NCI-H345 (cell line): ENCODE results near the gene CASKIN1.

ENCODE experiments used
- DNase-seq: peaks from one replicate; lab custom pipeline; 2025; lab: John Stamatoyannopoulos, UW

CASKIN1 gene

DNA sequence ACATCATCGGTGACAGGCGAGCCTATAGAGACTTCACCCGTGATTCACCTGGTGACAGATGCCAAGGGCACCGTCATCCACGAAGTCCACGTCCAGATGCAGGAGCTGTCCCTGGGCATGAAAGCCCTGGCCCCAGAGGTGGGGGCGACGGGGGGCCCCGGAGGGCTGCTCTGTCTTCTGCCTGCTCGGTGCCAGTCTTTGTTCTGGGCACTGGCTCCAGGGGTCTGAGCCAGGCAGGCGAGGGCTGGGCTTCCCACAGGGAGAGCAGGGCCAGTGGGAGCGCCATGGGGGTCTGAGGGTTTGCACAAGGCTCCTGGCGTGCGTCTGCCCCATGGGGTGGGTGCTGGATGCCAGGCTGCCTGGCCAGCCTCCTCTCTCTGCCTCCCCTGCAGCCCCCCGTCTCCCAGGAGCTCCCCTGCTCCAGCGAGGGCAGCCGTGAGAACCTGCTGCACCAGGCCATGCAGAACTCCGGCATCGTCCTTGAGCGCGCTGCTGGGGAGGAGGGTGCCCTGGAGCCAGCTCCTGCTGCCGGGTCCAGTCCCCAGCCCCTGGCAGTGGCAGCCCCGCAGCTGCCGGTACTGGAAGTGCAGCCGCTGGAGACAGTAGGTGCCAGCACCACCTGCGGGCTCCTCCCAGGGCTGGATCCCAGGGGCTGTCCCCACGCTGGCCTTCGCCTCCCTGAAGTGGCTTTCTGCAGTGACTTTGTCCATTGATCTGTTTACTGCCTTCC is 36.8 kb upstream of the CASKIN1 start:
- DNase-seq: no peak

DNA sequence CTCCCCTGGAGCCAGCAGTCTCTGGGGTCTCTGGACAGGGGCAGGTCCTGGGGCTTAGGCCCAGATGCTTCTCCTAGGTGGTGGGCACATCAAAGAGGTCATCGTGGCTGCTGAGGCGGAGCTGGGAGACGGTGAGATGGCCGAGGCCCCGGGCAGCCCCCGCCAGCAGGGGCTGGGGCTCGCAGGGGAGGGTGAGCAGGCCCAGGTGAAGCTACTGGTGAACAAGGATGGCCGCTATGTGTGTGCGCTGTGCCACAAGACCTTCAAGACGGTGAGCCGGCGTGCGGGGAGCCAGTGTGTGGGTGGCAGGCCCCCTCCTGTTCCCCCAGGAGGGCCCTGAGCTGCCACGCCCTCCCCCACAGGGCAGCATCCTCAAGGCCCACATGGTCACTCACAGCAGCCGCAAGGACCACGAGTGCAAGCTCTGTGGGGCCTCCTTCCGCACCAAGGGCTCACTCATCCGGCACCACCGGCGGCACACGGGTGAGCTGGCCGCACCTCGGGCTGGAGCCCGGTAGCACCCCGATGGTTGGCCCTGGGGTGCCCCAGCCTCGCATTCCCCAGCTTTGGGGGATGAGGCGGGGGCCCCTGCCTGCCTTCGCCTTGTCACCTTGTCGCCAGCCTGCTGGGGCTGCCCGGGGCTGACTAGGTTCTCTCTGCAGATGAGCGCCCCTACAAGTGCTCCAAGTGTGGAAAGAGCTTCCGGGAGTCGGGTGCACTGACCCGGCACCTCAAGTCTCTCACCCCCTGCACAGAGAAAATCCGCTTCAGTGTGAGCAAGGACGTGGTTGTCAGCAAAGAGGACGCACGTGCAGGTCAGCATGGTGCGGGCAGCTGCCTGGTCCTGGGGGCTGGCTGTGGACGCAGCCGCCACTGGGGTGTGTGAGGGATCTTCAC is 35.9 kb upstream of the CASKIN1 start:
- DNase-seq: no peak

DNA sequence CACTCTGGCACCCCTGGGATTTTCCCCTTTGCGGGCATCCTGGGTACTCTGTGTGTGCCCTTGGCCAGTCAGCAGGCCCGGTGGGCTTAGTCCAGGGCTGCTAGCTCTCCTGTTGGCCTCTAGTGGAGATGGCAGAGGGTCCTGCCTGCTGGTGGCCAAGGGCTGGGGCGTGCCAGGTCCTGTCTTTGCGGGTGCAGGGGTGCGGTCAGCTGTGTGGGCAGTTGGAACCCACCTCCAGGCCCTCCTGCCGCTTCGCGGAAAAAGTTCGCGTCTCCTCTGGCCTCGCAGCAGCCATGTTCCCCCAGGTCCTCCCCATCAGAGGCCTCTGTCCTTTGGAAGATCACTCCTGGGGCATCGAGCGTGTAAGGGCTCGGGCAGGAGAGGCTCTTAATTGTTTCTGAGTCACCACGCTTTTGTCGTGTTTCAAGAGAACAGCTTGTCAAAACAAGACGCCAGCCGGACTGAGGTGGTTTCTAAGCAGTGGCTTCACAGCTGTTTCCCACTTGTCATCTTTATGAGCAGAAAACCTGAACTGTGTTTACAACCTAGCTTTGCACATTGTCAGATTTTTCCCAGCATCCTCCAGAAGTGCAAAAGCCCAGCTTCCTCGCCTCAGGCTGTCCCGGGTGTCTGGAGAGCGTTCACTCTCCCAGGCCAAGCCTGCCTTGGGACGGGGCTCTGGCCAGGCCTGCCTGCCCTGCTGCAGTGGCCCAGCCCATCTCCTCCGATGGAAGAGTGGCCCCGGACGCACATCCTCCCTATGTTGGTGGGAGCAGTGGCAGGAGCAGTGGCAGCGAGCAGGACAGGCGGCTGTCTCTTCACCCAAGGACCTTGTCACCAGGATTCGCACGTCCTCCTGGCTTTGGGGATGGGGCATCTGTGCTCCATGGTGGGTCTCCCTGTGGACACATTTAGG is 34.9 kb upstream of the CASKIN1 start:
- no peak for DNase-seq

DNA sequence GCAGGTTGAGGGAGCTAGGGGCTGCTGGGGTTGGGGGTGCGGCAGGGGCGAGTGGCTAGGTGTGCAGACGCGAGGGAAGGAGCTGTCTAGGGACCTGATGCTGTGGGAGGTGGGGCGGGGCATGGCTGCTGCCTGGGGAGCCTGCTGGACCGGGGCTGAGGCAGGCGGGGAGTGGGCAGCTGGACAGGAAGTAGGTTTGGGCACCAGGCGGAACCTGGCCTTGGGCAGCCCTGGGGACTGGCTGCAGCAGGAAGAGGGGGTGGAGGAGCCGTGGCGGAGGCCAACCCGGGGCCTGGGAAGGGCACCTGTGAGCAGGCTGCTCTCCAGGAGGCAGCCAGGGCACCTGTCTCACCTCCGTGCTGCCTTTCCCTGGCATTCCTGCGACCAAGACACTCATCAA is 34.0 kb upstream of the CASKIN1 start:
- DNase-seq: no peak

DNA sequence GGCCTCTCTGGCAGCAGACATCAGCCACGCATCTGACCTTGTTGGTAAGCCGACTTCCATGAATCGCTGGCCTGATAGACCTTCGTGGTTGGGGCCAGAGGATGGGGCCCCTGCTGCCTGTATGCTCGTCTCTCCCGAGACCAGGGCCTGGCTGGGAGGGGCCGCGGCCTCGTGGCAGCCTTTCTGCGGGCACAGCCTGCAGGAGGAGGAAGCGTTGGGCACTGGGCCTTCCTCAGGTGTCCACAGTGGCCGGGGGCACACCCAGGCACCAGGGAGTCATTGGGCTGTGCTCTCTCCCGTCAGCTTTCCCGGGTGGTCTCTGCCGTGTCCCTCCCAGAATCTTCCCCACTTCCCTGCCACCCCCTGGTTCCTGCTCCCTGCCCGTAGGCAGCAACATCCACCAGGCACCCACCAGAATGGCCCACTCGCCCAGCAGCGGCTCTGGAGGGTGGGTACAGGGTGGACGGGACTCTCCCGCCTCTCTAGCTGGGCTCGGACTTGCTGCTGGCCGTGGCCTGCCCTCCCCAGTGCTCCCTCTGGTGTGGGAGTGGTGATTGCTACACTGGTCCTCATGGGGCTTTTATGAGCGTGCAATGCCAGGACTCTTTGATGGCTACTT is 33.3 kb upstream of the CASKIN1 start:
- no peak for DNase-seq

DNA sequence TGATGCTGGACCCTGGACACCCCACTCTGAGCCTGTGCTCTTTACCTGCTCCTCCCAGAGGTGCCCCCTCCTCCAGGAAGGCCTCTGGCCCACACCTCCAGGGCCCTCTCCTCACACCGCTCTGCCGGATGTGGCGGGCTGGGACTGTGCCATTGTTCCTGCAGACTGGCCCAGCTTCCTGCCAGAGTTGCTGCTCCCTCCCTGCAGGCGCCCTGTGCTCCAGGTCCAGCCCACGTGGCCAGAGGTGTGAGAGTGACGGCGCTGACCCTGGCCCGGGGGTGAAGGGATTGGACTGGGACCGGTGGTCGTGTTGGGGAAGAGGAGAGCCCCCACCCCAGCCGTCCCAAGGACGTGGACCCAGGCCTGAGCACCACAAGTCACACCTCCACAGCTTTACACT is 32.7 kb upstream of the CASKIN1 start:
- no peak for DNase-seq

DNA sequence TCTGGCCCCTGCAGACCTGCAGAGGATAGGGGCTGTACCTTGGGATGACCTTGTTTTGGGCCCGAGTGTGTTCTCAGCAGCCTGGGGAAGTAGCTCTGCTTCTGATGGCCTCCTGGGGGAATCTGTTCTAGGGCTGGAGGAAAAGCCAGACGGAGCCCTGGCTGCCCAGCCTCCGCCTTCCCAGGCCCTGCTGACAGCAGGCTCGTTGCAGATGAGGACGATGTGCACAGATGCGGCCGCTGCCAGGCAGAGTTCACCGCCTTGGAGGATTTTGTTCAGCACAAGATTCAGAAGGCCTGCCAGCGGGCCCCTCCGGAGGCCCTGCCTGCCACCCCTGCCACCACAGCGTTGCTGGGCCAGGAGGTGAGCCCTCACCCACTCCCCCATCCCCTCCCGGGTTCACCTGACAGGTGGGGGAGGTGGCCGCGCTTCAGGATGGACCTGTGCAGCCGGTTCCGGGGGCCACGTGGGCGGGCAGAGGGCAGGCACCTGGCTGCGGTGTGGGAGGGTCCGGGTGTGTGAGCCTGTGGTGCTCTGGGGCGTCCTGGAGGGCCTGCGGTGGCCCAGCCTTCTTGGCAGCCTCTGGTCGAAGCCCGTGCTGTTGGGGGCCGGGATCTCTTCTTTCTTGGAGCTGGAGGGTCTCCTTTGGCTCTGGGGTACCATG is 31.9 kb upstream of the CASKIN1 start:
- no peak for DNase-seq

DNA sequence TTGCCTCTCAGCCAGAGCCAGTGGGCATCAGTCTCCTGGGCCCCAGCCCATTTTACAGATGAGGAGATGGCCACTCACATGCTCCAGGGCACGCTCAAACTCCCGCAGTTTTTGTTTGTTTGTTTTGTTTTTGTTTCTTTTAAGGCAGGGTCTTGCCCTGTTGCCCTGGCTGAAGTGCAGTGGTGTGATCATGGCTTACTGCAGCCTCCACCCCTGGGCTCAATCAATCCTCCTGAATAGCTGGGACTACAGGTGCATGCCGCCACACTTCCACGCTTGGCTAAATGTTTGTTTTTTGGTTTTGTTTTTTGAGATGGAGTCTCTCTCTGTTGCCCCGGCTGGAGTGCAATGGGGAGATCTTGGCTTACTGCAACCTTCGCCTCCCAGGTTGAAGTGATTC is 30.5 kb upstream of the CASKIN1 start:
- no peak for DNase-seq

DNA sequence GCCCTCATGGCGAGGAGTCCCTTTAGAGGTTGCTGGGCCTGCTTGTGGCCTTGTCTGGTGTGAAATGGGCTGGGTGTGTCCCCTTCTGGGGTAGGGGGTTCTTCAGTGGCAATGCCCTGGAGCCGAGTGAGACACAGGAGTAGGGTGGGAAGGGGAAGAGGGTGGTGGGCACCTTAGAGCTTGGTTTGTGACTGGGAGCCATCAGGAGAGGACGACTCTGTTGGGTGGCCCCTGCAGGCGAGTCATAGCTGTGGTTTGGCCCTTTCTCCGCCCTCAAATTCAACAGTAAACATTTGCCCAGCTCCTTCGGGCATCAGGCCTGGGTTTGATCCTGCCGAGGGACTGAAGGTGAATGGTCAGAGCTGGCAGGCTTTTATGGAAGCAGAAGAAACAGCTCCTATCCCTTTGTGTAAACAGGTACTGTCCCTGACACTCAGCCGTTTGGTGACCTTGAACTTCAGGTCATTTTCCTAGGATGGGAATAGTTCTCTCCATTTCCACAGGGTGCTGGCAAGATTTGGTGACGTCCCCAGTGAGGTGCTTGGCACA is 29.9 kb upstream of the CASKIN1 start:
- no peak for DNase-seq

DNA sequence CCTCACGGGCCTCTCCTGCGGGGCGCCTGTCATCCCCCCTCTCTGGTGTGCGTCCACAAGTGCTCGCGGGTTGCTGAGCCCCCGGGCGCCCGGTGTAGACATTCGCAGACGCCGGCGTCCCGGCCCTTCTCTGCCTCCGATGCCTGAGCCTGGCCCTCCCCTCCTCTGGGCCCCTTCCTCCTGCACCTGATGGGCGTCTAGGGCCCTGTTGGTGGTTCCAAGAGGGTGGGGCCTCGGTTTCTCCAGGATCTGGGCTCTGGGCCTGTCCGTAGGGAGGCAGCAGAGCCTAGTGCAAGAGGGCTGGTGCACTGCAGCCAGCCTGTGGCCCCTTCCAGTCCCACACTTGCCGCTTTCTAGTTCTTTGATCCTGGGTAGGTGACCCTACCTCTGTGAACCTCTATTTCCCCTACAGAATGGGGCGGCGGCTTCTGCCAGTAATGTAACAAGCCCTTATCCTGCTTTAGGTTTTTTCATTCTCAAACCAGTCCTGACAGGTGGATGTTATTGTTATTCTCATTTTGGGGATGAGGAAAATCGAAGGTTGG is 27.6 kb upstream of the CASKIN1 start:
- DNase-seq: peak; percentile 42

DNA sequence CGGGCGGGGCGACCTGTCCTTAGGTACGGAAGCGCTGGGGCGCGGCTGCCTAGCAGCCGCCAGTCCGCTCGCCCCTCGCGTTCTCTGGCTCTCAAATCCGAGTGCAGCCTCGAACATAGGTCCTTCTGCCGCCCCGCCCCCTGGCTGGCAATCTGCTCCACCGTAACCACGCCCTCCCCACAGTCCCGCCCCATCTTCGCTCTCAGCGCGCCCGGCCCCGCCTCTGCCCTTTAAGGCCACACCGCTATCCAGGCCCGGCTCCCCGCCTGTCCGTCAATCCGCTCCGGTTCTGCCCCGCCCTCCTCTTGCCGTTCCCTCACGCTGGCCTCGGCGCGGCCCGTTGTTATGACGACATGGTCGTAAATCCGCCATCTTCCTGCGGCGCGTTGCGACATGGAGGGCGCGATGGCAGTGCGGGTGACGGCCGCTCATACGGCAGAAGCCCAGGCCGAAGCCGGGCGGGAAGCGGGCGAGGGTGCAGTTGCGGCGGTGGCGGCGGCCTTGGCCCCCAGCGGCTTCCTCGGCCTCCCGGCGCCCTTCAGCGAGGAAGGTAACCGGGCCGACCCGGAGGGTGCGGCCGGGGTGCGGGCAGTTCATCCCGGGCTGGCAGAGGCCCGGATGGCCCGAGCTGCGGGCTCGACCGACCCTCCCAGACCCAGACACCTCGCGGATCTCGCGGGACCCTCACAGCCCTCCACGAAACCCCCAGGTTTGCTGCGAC is 27.0 kb upstream of the CASKIN1 start, which contains the start of gene E4F1:
E4F1 (plus strand) TSS at position 371 of the 721 bp plus-strand sequence; CDS start at position 394, 23 bp downstream.
- peak; percentile 99 for DNase-seq

DNA sequence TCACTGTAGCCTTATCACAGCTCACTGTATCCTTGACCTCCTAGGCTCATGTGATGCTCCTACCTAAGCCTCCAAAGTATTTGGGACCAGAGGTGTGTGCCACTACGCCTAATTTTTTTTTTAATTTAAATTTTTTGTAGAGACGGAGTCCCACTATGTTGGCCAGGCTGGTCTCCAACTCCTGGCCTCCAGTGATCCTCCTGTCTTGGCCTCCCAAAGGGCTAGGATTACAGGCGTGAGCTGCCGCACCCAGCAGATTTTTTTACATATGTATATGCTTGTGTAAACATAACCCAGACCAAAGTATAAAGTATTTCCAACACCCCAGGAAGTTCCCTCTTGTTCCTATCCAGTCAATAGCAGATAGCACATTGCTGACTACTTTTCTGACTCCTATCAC is 19.9 kb upstream of the CASKIN1 start:
- no peak for DNase-seq

DNA sequence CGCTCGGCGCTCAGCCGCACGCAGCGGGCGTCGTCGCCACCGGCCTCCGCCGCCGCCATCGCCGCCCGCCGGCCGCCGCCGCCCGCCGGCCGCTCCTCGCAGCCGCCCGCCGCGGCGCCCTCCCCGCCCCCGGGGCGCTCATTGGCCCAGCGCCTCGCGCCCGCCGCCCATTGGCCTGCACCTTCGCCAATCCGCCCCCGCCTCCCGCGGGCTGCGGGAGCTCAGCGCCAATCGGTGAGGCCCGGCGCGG is 18.2 kb upstream of the CASKIN1 start, which contains the start of gene PGP:
PGP (minus strand) TSS at position 122 of the 250 bp plus-strand sequence; CDS start at position 59, 63 bp downstream.
- no peak for DNase-seq

DNA sequence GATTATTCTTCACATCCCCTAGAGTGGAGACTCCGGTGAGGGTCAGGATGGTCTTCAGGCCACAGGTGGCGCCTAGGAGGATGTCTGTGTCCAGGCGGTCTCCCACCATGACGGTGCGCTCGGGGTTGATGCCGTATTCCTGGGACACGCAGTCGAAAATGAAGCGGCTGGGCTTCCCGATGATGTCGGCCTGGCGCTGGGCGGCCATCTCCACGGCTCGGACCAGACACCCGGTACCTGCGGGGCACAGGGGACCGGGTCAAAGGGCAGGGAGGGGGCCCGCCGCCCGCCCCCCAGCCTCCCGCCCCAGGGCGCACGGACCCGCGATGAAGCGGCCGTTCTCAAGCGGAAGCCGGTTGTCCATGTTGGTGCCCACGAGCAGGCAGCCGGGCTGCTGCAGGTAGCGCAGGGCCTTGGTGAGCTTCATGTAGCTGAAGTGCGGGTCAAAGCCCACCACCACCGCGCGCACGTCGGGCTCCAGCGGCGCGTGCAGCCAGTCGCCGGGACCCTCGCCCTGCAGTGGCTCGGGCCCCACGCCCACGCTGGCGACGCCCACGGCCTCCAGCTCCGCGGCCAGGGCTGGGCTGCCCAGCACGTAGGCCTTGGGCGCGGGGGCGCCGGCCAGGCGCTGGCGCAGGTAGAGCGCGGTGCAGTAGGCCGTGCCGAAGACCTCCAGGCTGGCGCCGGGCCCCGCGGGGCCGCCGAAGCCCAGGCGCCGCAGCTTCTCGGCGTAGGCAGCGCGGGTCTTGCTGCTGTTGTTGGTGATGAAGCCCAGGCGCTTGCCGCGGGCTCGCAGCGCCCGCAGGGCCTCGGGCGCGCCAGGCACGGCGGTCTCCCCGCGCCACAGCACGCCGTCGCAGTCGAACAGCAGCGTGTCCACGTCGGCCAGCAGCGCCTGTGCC is 17.7 kb upstream of the CASKIN1 start:
- DNase-seq: no peak

DNA sequence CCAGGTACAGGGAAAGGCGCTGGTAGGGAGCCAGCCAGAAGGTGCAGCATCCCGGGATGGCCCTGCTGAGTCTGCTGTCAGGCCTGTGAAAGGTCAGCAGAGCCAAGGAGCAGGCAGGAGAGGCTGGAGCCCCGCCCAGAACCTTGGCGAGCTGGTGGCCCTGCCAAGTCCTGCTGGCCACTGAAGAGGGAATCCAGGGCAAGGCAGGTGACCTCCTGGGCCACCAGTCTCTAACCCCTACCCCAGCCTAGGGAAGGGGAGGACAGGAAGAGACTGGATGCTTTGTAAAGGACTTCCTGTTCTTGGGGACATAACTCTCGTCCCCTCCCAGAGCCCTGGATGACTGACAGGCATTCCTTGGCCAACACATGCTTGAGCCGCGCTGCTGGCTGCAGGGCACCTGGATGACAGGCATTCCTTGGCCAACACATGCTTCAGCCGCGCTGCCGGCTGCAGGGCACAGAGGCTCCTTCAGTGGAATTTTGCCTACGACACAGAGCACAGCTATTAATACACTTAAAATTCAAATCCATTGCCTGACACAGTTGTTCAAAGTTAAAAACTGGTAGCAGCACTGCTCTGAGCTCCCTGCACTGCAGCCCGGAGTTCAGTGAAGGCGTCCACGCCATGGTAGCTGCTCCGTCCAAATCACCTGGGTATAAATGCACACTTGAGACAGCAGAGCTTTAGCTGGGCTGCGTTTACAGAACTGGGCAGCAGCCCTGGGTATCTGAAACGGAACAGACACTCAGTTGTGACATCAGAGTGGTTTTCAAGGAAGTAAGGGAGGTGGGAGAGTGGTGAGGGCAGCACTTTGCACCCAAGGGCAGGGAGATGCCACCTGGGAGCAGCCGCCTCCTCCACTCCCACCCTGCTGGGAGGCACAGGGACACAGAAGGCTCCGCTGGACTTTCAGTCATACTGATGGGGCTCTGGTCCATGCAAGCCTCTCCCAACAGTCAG is 16.2 kb upstream of the CASKIN1 start:
- no peak for DNase-seq

DNA sequence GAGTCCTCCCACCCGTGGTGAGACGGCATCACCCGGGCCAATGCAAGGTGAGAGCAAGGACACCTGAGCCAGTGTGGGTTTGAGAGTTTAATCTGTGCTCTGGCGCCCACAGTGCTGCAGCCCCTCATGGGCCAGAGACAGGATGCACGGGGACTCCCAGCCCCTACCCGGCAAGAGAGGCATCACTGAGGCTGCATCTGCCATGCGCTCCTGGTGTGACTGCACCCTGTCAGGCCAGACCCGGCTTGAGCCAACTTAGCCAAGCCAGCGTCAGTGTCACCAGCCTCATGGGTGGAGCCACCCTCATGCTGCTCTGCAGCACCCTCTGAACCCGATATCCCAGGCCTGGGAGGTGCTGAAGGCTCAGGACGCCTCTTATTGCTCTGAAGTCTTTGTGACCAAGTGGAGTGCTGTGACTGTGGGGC is 15.5 kb upstream of the CASKIN1 start:
- DNase-seq: no peak
